Osteoblast (primary cell): ENCODE measurements around the gene SFTA2. TPM values are rescaled to one million over a fixed set of nuclear protein-coding genes. Genes with fewer than 3 reads are reported as not detected.
"Not testable (repeated sequence)": the region's sequence is repeated elsewhere in the genome, so short reads cannot be mapped to it uniquely, and the experiment has no call there.

Source experiments
- DNase-seq: peaks from one replicate; pipeline ENCODE4 v3.0.0; 2011; ENCODE audit warnings: low spot score, mixed read lengths; ENCODE audit not compliant: insufficient read length; ENCODE audit errors: missing footprints
- H2AFZ ChIP-seq: 2 replicates; pipeline ENCODE4 v1.6.0; 2011; ENCODE audit warnings: mild to moderate bottlenecking, low read length
- H3K27ac ChIP-seq: 2 replicates; pipeline ENCODE4 v1.5.1; 2011; ENCODE audit warnings: mild to moderate bottlenecking, low read depth, low read length, moderate library complexity
- H3K27me3 ChIP-seq: 2 replicates; pipeline ENCODE4 v1.6.0; 2012; ENCODE audit warnings: mild to moderate bottlenecking, control low read depth, inconsistent platforms, low read length, moderate library complexity; ENCODE audit not compliant: insufficient read depth
- H3K36me3 ChIP-seq: 2 replicates; pipeline ENCODE4 v1.5.1; 2011; ENCODE audit warnings: mild to moderate bottlenecking, low read length, control low read depth, moderate library complexity; ENCODE audit not compliant: insufficient read depth
- H3K4me1 ChIP-seq: 2 replicates; pipeline ENCODE4 v1.5.1; 2011; ENCODE audit warnings: mild to moderate bottlenecking, low read length, control low read depth, moderate library complexity; ENCODE audit not compliant: insufficient read depth
- H3K4me2 ChIP-seq: 2 replicates; pipeline ENCODE4 v1.6.0; 2011; ENCODE audit warnings: mild to moderate bottlenecking, low read length; ENCODE audit not compliant: insufficient read depth
- H3K4me3 ChIP-seq: fragments of 200-600 bp; sonication (generic); 3 replicates; pipeline ENCODE4 v1.5.1; 2012; ENCODE audit warnings: mild to moderate bottlenecking, low read length, inconsistent platforms; ENCODE audit not compliant: insufficient read depth
- H3K79me2 ChIP-seq: 2 replicates; pipeline ENCODE4 v1.6.0; 2012; ENCODE audit warnings: mild to moderate bottlenecking, low read length, control low read depth, inconsistent platforms; ENCODE audit not compliant: insufficient read depth
- H3K9me3 ChIP-seq: 2 replicates; pipeline ENCODE4 v1.5.1; 2011; ENCODE audit warnings: low read depth, low read length, control low read depth
- H4K20me1 ChIP-seq: 2 replicates; pipeline ENCODE4 v1.6.0; 2012; ENCODE audit warnings: mild to moderate bottlenecking, low read length, control low read depth; ENCODE audit not compliant: insufficient read depth
- total RNA-seq: library from RNA; depleted of rRNA; stranded (reverse); fragments of >200 nt; gene quantifications from 2 replicates; pipeline ENCODE4 v1.2.3, GENCODE V29; 2012
- TF ChIP-seq, protein P1 (sequence below): IDR thresholded peaks from 2 replicates; pipeline ENCODE4 v1.5.1; 2011; ENCODE audit warnings: mild to moderate bottlenecking, low read depth, low read length, moderate library complexity; ENCODE audit errors: extremely low read depth

The SFTA2 gene
- total RNA-seq, 1 donor, result not detected

DNA sequence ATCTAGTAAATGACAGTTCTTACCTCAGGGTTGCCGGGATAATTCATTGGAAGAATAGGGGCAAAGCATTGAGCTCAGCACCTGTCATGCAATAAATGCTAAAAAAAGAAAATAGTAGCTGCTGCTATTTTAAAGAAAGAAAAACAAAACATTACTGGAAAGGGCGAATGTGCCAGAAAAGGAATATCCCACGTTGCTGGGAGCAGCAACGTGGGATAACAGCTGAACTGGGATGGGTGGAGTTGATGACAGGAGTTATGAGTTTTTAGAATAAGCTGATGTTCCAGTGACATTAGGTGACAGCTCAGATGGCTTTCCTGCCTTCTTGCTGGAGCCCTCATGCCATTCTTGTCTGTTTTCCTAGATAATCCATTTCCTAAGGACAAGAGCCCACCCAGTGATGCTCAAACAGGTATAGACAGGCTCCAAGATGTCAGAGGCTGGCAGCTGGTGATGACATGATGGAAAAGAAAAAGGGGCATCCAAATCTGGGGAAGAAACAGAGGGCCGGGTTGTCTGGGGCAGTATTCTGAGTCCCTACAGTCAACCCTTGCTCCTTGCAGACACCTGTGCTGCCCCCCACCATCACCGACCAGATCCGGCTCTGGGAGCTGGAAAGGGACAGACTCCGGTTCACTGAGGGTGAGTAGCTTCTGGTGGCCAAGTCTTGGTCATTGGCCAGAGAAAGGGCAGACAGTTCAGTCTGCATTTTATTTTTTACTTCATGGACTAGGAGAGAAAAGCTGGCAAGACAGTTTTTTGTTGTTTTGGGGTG lies 19.0 kb downstream of the SFTA2 start:
- TF ChIP-seq, protein P1, sequence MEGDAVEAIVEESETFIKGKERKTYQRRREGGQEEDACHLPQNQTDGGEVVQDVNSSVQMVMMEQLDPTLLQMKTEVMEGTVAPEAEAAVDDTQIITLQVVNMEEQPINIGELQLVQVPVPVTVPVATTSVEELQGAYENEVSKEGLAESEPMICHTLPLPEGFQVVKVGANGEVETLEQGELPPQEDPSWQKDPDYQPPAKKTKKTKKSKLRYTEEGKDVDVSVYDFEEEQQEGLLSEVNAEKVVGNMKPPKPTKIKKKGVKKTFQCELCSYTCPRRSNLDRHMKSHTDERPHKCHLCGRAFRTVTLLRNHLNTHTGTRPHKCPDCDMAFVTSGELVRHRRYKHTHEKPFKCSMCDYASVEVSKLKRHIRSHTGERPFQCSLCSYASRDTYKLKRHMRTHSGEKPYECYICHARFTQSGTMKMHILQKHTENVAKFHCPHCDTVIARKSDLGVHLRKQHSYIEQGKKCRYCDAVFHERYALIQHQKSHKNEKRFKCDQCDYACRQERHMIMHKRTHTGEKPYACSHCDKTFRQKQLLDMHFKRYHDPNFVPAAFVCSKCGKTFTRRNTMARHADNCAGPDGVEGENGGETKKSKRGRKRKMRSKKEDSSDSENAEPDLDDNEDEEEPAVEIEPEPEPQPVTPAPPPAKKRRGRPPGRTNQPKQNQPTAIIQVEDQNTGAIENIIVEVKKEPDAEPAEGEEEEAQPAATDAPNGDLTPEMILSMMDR, result no peak
- DNase-seq, result peak; percentile 60
- no peak overlapping the region for H2AFZ ChIP-seq
- H3K79me2 ChIP-seq, result peaks cover 15% of the 10 kb centered on the region
- H3K36me3 ChIP-seq, result peaks cover 44% of the 10 kb centered on the region
- H3K4me1 ChIP-seq, result peaks cover 29% of the 10 kb centered on the region
- no peaks in the 10 kb centered on the region for H3K9me3 ChIP-seq
- H3K27me3 ChIP-seq, result no peaks in the 10 kb centered on the region
- H3K4me2 ChIP-seq, result no peak overlapping the region
- no peak overlapping the region for H3K27ac ChIP-seq
- no peak overlapping the region for H3K4me3 ChIP-seq
- H4K20me1 ChIP-seq, result peaks cover 3% of the 10 kb centered on the region

DNA sequence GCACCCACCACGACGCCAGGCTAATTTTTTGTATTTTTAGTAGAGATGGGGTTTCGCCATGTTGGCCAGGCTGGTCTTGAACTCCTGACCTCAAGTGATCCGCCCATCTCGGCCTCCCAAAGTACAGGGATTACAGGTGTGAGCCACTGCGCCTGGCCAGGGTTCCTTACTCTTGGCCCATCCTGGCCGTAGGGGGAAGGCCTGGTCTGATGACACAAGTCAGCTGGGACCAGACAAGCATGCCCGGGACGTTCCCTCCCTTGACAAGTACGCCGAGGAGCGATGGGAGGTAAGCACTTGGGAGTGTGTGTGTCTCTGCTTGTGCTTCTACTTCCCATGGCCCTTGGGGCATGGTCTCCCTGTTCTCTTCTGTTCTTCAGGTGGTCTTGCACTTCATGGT lies 21.5 kb downstream of the SFTA2 start:
- H4K20me1 ChIP-seq, DNase-seq, H3K27me3 ChIP-seq, H3K4me3 ChIP-seq, H3K4me2 ChIP-seq, H2AFZ ChIP-seq, H3K9me3 ChIP-seq, H3K27ac ChIP-seq: not testable (repeated sequence)
- Histone ChIP-seq H3K4me1 (peaks cover 25% of the 10 kb centered on the region), H3K36me3 (peaks cover 29% of the 10 kb centered on the region), H3K79me2 (peaks cover 15% of the 10 kb centered on the region)

DNA sequence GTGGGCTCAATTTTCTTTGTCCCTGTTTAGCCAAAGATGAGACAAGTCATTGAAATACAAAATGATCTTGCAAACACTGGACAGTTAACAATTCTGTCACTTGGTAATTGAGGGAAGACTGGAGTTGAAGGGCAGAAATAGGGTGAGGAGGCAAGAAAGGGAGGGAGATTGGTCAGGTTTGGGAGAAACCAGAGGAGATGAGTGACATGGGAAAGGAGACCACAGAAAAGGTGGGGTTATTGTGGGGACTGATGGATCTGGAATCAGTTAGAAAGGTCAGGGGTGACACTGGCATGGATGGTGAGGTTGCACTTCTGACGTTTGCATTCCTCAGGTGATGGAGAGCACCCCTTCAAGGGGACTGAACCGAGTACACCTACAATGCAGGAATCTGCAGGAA lies 23.3 kb downstream of the SFTA2 start:
- H3K36me3 ChIP-seq, result peaks cover 29% of the 10 kb centered on the region
- H3K4me1 ChIP-seq, result peaks cover 11% of the 10 kb centered on the region
- H3K27ac ChIP-seq, result peak overlapping the region; percentile 84
- peaks cover 3% of the 10 kb centered on the region for H4K20me1 ChIP-seq
- peak overlapping the region; percentile 99 for H3K4me3 ChIP-seq
- H3K27me3 ChIP-seq, result no peaks in the 10 kb centered on the region
- TF ChIP-seq, protein P1, result no peak
- H3K9me3 ChIP-seq, result no peaks in the 10 kb centered on the region
- H3K79me2 ChIP-seq, result peaks cover 15% of the 10 kb centered on the region
- H3K4me2 ChIP-seq, result peak overlapping the region; percentile 82
- H2AFZ ChIP-seq, result peak overlapping the region; percentile 97
- peak; percentile 48 for DNase-seq

DNA sequence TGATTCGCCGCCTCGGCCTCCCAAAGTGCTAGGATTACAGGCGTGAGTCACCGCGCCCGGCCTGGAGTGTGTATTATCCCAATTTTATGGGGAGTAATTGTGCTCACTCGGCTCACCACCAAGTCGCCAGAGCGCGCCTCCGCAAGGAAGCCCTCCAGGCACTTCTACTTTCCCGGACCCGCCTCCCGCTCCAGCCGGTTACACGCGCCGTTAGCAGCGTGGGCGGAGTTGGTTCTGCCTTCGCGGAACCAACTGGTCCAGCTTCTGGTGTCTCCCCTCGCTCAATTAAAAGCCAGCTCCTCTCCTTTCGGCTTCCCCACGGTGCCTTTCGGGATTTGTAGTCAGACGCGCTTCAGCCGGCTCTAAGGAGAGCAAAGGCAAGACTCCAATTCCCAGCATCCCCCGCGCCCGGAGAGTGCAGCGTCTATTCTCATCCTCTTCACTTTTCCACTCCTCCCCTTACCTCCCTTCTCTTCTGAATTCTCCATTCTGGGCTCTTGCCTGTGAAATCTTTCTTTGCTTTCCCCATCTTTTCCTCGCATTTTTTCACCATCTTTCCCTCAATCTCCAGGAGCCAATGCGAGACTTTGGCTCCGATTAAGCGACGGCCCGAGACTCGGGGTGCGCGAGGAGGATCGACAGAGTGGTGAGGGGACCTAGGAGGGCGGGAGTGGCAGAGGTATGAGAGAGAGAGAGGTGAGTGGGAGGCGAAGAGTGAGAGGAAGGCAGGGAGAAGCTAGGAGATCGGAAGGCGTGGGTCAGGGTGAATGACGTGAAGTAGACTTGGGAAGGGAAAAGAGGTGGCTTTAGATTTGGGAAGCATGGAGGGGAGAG lies 24.0 kb downstream of the SFTA2 start, which contains the start of gene GTF2H4:
Gene GTF2H4 (plus strand): TSS at position 450 of the 834 bp plus-strand sequence.
- peak within 1 kb of the TSS; percentile 84 for H3K27ac ChIP-seq
- H2AFZ ChIP-seq, result peak within 1 kb of the TSS; percentile 97
- H3K9me3 ChIP-seq, result no peaks in the 10 kb centered on the region
- H3K4me1 ChIP-seq, result peaks cover 10% of the 10 kb centered on the region
- H3K79me2 ChIP-seq, result peaks cover 15% of the 10 kb centered on the region
- H3K27me3 ChIP-seq, result no peaks in the 10 kb centered on the region
- TF ChIP-seq, protein P1, result no peak
- H3K4me3 ChIP-seq, result peak within 1 kb of the TSS; percentile 99
- peak; percentile 99 for DNase-seq
- H3K4me2 ChIP-seq, result peak within 1 kb of the TSS; percentile 82
- peaks cover 24% of the 10 kb centered on the region for H3K36me3 ChIP-seq
- peaks cover 3% of the 10 kb centered on the region for H4K20me1 ChIP-seq

DNA sequence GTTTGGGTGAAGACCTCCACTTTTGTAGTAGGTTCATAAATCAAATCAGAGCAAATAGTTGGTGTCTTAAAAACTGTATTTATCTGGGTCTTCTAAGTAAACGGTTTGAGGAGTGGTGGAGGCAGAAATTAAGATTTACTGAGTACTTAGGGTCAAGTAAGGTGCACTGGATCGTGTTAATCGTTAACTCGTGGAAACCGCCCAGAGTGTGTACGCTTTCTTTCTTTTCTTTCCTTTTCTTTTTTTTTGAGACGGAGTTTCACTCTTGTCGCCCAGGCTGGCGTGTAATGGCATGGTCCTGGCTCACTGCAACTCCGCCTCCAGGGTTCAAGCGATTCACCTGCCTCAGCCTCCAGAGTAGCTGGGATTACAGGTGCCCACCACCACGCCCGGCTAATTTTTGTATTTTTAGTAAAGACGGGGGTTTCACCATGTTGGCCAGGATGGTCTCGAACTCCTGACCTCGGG lies 24.6 kb downstream of the SFTA2 start:
- DNase-seq, H3K27me3 ChIP-seq, H3K9me3 ChIP-seq, H3K4me1 ChIP-seq, H3K27ac ChIP-seq, H4K20me1 ChIP-seq: not testable (repeated sequence)
- peak overlapping the region; percentile 99 for H3K4me3 ChIP-seq
- H2AFZ ChIP-seq, result peak overlapping the region; percentile 97
- peaks cover 15% of the 10 kb centered on the region for H3K79me2 ChIP-seq
- peak overlapping the region; percentile 82 for H3K4me2 ChIP-seq
- peaks cover 21% of the 10 kb centered on the region for H3K36me3 ChIP-seq
